GM19455 (cell line): ENCODE results near the gene OLIG2.

Source experiments
- ATAC-seq: cut with Tn5 transposase; IDR thresholded peaks from one replicate; pipeline ENCODE4 v1.9.1; 2021; ENCODE audit not compliant: unreplicated experiment

Gene OLIG2

DNA sequence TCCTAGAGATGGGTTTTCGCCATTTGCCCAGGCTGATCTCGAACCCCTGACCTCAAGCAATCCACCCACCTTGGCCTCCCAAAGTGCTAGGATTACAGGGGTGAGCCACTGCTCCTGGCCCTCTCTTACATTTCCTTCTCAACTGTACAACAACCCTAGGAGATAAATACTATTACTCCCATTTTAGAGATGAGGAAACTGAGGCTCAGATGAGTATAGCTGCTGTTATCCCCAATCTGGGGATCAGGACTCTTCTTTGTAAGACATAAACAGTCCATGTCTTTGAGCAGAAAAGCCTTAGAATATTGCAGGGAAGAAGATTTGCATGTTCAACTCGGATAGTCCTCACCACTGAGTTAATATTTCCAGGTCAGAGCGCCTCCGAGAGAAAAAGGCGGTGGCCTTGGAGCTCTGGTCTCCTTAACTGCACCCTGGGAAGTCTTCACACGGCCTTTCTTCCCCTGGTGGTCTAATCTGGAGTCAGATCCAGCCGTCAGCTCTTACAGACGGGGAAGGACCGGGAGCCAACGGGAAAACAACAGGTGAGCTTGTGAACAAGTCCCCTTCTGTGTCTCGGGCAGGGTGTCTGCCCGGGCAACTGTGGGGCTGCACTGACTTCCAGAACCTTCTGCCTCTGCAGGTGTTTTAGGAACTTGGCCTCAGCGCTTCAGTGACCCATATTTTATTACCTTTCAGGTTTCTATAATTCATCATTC is 38.3 kb downstream of the OLIG2 start:
- no peak for ATAC-seq

DNA sequence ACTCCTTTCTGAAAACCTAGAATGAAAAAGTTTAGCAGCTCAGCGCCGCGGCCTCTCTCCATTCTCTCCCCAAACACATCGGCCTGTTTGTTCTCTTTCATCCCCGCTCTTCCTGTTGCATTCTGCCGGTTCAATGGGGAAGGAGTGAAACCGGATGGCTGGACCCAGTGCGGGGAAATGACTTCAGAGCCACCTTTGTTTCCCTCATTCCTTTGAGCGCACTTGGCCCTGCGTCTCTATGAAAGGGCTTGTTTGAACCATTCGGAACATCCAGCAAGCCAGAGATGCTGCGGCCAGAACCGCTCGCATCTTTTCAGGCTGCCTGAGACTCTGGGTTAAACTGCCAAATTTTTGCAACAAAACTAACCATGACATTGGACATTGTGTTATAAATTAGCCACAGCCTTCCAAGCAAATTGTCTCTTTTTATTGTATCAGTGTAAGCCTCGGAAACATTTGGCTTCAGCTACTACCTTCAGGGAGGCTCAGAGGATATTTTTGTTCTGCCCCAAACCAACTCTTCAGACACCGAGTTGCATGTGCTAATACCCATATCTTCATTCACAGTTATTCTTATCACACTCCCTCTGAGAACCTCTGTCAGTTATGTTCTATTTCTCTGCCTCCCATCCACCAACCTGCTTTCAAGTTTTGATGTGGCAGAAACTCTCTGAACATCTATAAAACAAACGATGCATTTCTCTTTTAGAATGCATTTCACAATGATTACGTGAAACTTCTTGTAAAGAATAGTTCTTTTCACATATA is 39.1 kb downstream of the OLIG2 start:
- no peak for ATAC-seq

DNA sequence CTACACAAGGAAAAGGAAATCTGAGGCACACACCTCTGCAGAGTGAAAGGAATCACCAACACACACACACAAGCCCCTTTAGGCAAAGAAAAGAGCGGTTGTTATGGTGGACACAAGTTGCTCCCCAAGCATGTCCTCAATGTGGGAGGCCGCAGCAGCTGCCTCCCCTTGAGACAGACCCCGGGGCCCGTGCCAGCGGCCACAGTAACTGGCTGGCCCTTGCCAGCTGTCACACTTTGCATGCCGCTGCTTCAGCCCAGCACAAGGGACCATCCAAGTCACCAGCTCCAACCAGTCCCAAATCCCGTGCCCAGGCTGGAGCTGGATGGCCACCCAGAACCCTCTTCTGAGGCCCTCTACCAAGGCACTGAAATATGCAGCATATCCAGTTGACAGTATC is 41.3 kb downstream of the OLIG2 start:
- ATAC-seq = no peak

DNA sequence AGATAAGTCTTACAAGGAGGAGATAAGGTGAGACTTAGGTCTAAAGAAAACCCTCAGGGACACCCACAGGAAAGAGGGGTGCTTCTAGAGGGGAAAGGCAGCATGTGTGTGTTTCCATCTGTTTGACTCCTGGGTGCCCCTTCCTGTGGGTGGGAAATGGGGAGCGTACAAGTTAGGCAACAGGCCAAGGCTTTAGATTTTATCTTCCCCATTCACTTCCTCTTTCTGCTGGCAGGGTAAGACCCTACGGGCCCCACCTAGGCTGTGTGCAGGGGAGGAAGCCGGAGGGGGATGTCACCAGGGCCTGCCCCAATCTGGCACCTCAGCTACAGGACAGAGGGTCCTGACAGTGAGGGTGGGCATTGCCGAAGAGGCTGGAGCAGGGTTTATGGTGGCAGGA is 41.7 kb downstream of the OLIG2 start:
- ATAC-seq = no peak

DNA sequence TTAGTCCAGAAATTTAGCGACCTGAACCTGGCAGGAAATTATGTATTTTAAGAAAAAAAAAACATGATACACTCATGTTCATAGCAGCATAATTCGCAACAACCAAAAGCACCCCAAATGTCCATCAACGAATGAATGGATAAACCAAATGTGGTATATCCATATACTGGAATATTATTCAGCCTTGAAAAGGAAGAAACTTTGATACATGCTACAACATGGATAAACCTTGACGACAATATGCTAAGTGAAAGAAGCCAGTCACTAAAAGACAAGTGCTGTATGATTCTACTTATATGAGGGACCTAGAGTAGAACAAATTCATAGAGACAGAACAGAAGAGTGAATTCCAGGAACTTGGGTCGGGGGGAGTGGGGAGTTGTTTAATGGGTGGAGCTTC is 43.5 kb downstream of the OLIG2 start:
- no peak for ATAC-seq

DNA sequence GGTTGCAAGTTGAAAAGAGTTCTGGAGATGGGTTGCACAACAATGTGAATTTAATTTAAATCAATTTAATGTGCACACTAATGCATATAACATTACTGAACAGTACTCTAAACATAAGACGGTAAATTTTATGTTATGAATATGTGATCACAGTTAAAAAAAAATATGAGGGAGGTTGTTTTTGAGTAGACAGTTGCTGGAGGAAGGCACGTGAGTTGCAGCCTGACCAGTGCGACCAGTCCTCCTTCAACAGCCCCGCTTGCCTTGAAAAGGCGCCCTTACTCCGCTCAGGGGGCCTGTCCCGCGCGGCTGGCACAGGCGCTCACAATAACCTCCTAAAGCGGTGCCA is 43.9 kb downstream of the OLIG2 start:
- no peak for ATAC-seq

DNA sequence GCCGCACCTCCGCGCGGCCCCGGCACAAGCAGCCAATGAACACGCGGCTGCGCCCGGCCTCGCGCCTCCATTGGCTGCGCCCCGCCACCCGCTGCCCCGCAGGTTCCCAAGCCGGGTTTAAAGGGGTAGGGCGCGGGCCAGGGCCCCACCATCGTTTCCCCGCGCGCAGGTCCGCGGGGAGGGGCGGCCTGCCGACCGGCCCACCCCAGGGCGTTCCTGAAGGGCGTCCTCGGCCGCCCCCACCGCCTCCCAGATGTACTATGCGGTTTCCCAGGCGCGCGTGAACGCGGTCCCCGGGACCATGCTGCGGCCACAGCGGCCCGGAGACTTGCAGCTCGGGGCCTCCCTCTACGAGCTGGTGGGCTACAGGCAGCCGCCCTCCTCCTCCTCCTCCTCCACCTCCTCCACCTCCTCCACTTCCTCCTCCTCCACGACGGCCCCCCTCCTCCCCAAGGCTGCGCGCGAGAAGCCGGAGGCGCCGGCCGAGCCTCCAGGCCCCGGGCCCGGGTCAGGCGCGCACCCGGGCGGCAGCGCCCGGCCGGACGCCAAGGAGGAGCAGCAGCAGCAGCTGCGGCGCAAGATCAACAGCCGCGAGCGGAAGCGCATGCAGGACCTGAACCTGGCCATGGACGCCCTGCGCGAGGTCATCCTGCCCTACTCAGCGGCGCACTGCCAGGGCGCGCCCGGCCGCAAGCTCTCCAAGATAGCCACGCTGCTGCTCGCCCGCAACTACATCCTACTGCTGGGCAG is 44.4 kb downstream of the OLIG2 start, which contains the start of gene OLIG1:
OLIG1 (plus strand) TSS at position 148 of the 750 bp plus-strand sequence; CDS start at position 254, 106 bp downstream.
- no peak for ATAC-seq

DNA sequence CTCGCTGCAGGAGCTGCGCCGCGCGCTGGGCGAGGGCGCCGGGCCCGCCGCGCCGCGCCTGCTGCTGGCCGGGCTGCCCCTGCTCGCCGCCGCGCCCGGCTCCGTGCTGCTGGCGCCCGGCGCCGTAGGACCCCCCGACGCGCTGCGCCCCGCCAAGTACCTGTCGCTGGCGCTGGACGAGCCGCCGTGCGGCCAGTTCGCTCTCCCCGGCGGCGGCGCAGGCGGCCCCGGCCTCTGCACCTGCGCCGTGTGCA is 44.9 kb downstream of the OLIG2 start:
- ATAC-seq = no peak

DNA sequence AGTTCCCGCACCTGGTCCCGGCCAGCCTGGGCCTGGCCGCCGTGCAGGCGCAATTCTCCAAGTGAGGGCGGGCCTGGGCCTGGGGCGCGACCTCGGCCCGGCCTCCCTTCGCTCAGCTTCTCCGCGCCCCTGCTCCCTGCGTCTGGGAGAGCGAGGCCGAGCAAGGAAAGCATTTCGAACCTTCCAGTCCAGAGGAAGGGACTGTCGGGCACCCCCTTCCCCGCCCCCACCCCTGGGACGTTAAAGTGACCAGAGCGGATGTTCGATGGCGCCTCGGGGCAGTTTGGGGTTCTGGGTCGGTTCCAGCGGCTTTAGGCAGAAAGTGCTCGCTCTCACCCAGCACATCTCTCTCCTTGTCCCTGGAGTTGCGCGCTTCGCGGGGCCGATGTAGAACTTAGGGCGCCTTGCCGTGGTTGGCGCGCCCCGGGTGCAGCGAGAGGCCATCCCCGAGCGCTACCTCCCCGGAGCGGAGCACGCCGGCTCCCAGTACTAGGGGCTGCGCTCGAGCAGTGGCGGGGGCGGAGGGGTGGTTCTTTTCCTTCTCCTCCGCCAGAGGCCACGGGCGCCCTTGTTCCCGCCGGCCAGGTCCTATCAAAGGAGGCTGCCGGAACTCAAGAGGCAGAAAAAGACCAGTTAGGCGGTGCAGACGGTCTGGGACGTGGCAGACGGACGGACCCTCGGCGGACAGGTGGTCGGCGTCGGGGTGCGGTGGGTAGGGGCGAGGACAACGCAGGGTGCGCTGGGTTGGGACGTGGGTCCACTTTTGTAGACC is 45.4 kb downstream of the OLIG2 start:
- ATAC-seq = no peak

DNA sequence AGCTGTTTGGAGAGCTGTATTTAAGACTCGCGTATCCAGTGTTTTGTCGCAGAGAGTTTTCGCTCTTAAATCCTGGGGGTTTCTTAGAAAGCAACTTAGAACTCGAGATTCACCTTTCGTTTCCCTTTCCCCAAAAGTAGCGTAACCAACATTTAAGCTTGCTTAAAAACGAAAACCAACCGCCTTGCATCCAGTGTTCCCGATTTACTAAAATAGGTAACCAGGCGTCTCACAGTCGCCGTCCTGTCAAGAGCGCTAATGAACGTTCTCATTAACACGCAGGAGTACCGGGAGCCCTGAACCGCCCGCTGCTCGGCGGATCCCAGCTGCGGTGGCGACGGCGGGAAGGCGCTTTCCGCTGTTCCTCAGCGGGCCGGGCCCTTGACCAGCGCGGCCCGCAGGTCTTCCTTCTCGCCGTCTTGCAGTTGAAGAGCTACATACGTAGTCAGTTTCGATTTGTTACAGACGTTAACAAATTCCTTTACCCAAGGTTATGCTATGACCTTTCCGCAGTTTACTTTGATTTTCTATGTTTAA is 46.1 kb downstream of the OLIG2 start:
- ATAC-seq = no peak

DNA sequence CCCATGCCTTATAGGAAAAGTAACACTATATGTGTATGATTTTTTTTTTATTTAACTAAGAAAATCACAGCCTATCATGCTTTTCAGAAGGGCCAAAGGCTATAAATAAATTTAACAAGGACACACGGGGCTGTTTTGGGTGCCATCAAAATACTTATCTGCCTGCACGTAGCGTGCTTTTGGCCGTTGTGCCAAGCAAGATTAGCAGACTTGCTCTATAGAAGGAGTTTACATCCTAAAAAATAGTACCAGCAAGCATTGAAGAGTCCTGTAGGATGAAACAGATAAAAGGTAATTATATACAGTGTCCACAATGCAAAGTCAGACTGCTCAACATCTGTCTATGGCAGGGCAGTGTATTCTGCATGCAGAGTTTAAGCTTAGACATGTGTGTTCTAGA is 47.9 kb downstream of the OLIG2 start:
- no peak for ATAC-seq

DNA sequence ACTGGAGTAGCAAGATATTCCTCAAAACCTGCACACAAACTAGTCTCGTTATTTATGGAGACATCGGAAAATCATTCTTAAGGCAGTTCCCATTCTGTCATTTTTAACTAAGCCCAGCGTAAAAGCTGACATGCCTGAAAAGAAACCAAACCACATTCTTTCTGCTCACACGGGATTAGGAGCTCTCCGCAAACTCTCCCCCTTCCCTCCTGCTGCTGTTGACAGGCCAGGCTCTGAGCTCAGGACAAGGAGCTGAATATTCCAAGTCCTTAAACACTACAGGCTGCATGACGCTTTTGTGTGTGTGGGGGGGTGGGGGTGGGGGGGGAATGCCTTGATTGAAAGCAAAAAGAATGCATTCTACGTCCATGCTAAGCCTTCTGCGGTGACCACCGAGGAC is 49.4 kb downstream of the OLIG2 start:
- ATAC-seq = no peak

DNA sequence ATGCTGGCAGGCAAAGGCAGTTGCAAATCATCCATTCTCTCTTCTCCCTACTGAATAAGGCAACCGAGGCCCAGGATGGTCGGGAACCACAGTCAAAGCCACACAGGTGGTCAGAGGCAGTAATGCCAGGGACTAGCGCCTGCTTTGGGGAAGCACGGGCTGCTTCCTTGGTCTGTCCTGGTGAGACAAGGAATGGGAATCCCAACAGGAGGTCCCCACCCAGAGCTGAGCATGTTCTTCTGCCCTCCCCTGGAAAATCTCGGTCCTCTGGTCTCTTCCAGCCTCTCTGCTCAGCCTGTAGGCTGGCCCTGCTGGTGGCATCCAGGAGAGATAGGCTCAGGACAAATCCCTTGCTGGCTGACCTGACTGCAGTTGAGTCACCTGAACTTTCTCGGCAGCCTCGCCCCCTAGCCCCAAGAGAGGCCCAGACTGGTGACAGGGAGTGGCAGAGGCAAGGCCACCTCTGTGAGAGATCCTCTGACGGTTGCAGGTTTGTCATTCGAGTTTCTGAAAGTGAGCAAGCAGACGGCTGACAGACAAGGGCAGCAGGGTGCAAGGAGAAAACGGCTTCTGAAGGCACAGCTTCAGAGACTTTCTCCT is 50.0 kb downstream of the OLIG2 start:
- ATAC-seq = no peak

DNA sequence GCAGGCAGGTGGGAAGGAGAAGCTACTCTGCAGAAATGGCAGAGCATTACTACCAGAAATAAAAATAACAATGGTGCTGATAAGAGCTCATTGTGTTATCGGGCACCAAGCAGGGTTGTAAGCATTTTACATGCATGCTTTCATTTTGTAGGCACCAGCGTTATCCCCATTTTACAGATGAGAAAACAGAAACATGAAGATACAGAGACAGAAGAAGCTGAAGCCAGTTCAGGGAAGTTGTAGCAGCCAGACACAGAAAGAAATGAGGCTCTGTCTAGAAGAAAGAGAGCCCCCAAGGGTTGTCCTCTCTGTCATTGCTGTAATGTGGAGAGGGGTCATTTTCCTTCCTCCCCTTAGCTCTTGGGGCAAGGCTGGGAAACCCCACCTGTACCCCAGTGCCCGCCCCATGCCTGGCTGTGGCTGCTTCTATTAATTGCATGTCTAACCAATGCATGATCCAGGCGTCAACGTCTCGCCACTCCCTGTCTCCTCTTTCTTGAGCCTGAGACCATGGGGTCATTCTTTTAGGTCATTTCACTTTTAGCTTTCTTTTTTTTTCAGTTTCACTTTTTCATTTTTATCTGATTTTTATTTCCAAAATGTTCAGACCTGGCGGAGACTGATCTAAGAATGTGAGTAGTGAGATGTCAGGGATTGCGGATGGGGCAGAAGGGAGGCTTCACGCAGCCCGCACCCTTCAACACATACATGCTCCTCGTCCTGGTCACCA is 51.0 kb downstream of the OLIG2 start:
- ATAC-seq = no peak
